ENCODE measurements around the gene ZDHHC8.

The ZDHHC8 gene

GRCh38 chr22:20193761-20194494 lies 62.3 kb downstream of the ZDHHC8 start:
- no peak for DNase-seq (ENCODE audit: low read depth, low spot score)

DNA sequence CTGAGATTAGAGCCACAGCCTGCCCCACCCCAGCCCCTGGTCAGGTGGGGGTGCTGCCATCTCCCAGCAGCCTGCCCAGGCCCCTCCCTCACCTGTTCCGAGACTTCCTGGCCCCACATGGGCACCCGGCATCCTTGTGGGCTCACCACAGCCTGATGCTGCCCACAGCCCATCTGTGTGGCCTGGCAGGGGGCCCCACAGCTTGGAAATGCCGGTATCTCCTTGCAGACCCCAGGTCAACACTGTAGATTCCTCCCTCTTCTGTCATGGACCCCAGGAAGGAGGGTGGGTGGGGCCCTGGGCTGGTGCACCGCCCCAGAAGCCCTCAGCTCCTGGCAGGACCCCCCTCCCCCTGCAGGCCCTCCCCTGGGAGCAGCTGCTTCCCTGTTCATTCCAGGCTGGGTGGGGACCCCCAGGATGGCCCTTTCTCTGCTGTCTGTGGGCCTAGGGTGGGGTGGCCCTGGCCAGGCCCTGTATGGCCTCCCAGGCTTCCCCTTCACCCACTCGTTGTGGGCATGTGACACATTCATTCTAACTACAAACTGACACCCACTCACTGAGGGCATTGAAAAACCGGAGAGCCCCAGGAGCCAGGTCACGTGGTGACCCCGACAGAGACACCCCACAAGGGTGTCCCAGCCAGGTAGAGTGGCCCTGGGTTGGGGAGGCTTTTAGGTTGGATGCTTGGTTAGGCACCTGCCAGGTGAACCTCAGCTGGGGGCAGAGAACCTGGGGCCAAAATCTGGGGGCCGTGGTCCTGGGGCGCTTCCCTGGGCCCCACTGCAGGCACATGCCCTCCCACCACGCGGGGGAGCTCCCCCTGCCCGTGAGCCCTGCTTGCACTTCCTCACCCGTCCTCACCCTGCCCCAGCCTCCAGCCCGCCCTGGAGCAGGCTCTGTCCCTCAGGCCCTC lies 63.3 kb downstream of the ZDHHC8 start:
- no peak for DNase-seq (ENCODE audit: low read depth, low spot score)

DNA sequence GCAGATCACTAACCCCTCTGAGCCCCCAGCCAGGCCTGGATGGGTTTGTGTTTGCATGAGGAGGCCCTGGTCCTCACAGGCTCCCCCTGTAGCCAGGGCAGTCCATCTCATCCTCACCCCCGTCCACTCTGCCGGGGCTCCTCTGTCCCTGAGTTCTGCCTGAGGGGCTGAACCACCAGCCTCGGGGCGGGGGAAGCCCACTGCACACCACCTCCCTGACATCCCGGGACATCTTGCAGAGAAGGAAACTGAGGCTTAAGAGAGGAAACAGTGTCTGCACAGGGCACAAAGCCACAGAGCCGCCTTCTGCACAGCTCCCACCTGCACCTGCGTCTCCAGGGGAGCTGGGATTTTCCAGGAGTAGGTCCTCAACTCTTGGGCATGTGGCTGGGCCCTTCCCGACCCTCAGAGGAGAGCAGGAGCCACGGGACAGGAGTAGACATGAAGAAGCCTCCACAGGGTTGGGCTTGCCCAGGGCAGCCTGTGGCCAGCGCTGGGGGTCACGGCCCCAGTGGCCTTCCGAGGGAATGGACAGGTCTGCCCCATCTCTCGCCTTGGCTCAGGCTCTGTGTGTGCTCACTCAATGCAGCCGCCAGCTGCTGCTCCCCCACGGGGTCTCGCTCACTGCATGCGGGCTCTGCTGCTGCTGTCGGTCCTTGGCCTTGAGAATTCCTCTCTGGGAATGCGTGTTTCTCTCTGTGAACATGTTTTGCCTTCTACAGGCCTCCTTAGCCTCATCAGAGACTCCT lies 64.7 kb downstream of the ZDHHC8 start:
- DNase-seq (ENCODE audit: low read depth, low spot score), result no peak

Data from smooth muscle cell of the brain vasculature (primary cell).